NCI-H1105 (cell line): ENCODE measurements around the gene XYLT2.
A peak's percentile ranks its signal among the peaks of the same experiment; 100 is the strongest.

ENCODE experiments used
- DNase-seq: peaks from one replicate; lab custom pipeline; 2025; lab: John Stamatoyannopoulos, UW

XYLT2 gene

GRCh38 chr17:50364061-50364458 lies 18.1 kb downstream of the XYLT2 start:
- DNase-seq = no peak

GRCh38 chr17:50364715-50365114 lies 18.8 kb downstream of the XYLT2 start:
- no peak for DNase-seq

- DNase-seq = no peak
These were observed 19.2 kb downstream of the XYLT2 start for GRCh38 chr17:50365165-50365564.

GRCh38 chr17:50365649-50366393 lies 19.9 kb downstream of the XYLT2 start:
- DNase-seq = no peak

DNA sequence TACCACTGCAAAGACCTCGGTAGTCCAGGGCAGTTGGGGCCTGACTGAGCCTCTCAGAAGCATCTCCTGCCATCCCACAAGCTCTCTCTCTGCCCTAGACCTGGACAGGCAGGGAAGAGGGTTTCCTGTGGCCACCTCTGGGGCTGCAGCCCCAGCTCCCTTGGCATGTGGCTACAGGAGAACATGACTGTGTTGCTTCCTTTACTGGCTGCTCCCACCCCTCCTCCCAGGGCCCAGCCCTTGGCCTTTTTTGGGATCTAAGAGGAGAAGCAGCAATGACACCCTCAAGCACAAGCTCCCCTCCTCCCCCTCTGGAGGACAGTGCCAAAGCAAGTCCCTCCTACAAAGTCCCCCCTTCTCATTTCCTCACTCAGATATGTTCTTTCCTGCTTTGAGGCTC lies 21.5 kb downstream of the XYLT2 start:
- no peak for DNase-seq

GRCh38 chr17:50370052-50370451 lies 24.1 kb downstream of the XYLT2 start:
- DNase-seq = no peak

GRCh38 chr17:50371526-50371925 lies 25.6 kb downstream of the XYLT2 start:
- DNase-seq = no peak

DNA sequence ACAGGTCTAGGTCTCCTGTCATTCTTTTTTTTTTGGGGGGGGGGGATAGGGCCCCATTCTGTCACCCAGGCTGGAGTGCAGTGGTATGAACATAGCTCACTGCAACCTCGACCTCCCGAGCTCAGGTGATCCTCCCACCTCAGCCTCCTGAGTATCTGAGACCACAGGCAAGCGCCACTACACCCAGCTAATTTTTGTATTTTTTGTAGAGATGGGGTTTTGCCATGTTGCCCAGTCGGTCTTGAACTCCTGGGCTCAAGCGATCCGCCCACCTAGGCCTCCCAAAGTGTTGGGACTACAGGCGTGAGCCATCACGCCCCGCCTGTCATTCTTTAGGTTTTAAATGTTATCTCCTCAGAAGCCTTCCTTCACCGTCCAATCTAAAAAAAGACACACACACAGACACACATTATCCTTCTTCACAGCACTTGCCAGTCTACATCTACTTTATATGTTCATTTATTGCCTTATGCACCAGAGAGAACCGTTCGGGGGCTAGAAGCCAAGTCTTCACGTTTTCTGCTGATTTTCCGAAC lies 26.4 kb downstream of the XYLT2 start:
- DNase-seq = no peak

GRCh38 chr17:50372758-50373556 lies 27.0 kb downstream of the XYLT2 start, which contains the start of the genes EME1 and MRPL27:
EME1 (plus strand) TSS chr17:50373229; CDS start chr17:50375209, 1,980 bp downstream.
MRPL27 (minus strand) TSS chr17:50373184; CDS start chr17:50373170, 14 bp downstream.
- peak; percentile 82 for DNase-seq

DNA sequence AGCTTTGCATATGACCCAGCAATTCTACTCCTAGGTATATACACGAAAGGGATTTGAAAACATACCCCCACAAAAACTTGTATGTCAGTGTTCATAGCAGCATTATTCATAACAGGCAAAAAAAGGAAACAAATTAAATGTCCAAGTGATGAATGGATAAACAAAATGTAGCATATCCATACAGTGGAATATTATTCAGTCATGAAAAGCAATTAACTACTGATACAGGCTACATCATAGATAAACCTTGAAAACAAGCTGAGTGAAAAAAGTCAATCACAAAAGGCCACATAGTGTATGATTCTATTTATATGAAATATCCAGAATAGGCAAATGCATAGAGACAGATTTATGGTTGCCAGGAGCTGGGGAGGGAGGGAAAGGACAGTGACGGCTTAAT lies 27.8 kb downstream of the XYLT2 start:
- DNase-seq = no peak

DNA sequence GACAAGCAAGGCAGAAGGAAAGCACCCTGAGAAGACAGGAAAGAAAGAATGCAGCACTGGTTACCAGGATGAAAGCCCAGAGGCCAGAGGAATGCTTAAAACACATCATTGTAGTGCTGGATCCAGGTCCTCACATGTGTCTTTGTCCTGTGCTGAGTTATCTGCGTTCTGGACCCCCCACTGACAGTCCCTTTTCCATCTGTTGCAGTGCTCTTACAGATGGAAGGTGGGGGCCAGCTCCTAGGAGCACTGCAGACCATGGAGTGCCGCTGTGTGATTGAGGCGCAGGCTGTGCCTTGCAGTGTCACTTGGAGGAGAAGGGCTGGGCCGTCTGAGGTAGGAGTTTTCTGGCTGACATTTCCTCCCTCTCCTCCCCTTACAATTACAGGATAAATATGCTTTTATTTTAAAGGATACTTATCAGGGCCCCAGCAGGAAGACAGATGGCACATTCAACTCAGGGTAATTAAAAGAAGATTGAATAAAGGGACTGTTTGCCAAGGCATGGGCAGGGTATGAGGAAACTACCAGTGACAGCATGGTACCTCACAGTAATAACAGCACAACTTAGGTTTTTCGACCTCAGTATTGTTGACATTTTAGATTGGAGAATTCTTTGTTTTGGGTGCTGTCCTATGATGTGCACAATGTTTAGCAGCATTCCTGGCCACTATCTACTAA lies 30.1 kb downstream of the XYLT2 start:
- no peak for DNase-seq

GRCh38 chr17:50379351-50380132 lies 33.6 kb downstream of the XYLT2 start:
- no peak for DNase-seq

GRCh38 chr17:50380369-50381259 lies 34.7 kb downstream of the XYLT2 start:
- no peak for DNase-seq

DNA sequence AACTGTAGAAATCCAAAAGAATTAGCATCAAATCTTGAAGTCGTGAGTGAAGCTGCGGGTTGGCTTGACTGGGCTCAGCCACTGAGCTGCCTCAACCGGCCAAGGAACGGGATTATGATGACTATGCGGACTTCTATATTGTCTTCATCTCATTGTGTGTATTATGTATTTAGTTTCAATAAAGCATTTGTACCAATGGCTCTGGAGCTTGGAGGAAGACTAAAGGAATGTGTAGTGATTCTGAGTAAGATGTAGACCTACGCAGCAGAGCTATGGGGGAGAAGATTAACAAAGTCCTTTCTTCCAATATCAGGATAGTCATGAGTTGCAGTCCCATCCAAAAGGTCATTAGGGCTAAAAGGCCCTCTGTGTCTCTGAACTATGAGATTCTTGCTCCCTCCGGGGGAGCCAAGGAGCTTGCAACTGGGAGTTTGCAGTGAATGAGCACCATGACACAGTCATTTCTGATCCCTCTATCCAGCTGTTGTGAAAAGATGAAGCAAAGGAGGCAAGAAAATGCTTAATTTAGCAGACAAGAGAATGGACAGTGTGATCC lies 35.4 kb downstream of the XYLT2 start:
- no peak for DNase-seq

GRCh38 chr17:50381920-50382319 lies 36.0 kb downstream of the XYLT2 start:
- DNase-seq = no peak

DNA sequence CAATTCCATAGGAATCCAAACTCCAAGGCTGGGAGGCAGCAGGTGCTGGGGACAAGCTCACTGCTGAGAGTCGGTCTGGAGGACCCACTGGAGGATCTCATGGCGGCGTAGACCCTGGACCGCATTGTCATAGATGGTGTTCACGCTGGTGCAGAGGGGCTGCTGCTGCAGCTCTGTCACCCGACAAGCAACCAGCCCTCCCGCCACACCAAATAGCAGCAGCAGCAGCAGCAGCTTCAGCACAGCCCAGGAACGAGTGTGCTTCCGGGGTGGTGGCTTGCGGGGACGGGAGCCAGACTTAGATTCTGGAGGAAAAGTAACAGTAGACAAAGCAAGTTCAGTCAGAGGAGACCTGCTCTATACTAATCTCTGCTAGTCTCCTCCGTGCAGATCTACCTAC lies 37.0 kb downstream of the XYLT2 start:
- DNase-seq = no peak

- no peak for DNase-seq
These were observed 40.6 kb downstream of the XYLT2 start for GRCh38 chr17:50386510-50386909.

GRCh38 chr17:50388728-50389127 lies 42.8 kb downstream of the XYLT2 start:
- no peak for DNase-seq

DNA sequence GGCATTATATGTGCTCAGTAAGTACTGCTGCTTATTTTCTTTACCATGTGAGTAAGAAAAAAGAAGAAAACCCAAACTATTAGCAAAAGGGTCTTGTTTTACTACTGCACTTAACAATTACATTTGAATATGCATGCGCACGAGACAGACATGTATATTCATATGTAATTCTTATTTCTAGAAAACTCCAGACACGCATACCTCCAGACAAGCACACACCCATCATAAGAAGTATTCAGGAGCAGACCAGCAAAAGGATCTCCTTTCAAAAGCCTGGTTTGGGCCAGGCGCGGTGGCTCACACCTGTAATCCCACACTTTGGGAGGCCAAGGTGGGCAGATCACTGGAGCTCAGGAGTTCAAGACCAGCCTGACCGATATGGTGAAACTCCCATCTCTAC lies 43.6 kb downstream of the XYLT2 start:
- no peak for DNase-seq

DNA sequence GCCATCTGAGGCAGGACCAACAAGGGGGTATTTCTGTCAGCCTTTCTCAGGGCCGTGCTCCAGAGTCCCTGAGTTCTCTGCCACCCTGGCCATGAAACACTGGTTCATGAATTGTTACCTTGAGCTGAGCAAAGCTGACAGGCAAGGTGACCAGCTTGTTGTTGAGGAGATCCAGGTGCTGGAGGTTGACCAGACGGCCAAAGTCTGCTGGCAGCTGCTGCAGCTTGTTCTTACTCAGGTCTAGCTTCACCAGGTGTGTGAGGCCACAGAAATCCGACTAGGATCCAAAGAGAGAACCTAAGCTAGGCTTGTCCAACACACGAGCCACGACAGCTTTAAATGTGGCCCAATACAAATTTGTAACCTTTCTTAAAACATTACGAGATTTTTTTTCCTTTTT lies 46.7 kb downstream of the XYLT2 start:
- DNase-seq = no peak
